Lung (tissue), 12 donors: Measurements from ENCODE around the gene MAGI2. TPM values are rescaled to one million over a fixed set of nuclear protein-coding genes. Genes with fewer than 3 reads are reported as not detected.

Source experiments
- ATAC-seq: fragments of 200-7000 bp; cut with Tn5 transposase; one replicate; pipeline ENCODE4 v1.9.1; 2020; ENCODE audit warnings: moderate number of reproducible peaks; ENCODE audit not compliant: insufficient read depth, low FRiP score
- DNase-seq, 3 donors: peaks; one replicate each; pipeline ENCODE4 v3.0.0-alpha.2; 2013 to 2017
- H3K27ac ChIP-seq, 2 donors: one replicate each; pipeline ENCODE4 v1.5.1; 2013; ENCODE audit warnings: mild to moderate bottlenecking in 2 of 2, moderate library complexity in 2 of 2, control low read depth in 1 of 2, inconsistent platforms in 1 of 2, low read depth in 1 of 2, low read length in 1 of 2
- H3K27me3 ChIP-seq, 3 donors: one replicate each; pipeline ENCODE4 v1.5.1; 2013; ENCODE audit warnings: low read length in 2 of 3; ENCODE audit not compliant: control insufficient read depth in 3 of 3, insufficient read depth in 3 of 3
- H3K36me3 ChIP-seq, 4 donors: one replicate each; pipeline ENCODE4 v1.5.1; 2013; ENCODE audit warnings: low read length in 4 of 4, mild to moderate bottlenecking in 1 of 4, moderate library complexity in 1 of 4; ENCODE audit not compliant: control insufficient read depth in 4 of 4, insufficient read depth in 4 of 4
- H3K4me1 ChIP-seq, 5 donors: one replicate each; pipeline ENCODE4 v1.5.1; 2013; ENCODE audit warnings: low read length in 5 of 5, mild to moderate bottlenecking in 2 of 5, moderate library complexity in 1 of 5; ENCODE audit not compliant: control insufficient read depth in 5 of 5, insufficient read depth in 5 of 5
- H3K4me3 ChIP-seq: one replicate; pipeline ENCODE4 v1.5.1; 2013; ENCODE audit warnings: mild to moderate bottlenecking, control low read depth, moderate library complexity
- H3K9ac ChIP-seq, 2 donors: one replicate each; pipeline ENCODE4 v1.5.1; 2013; ENCODE audit warnings: low read length in 2 of 2, control low read depth in 1 of 2; ENCODE audit not compliant: insufficient read depth in 1 of 2
- H3K9me3 ChIP-seq, 4 donors: one replicate each; pipeline ENCODE4 v1.5.1; 2013; ENCODE audit warnings: low read length in 3 of 4, mild to moderate bottlenecking in 1 of 4, moderate library complexity in 1 of 4; ENCODE audit not compliant: control insufficient read depth in 4 of 4, insufficient read depth in 3 of 4
- WGBS, 2 donors: extraction: QIAGEN DNeasy Blood & Tissue Kit; methylation state at CpG; one replicate each; pipeline ENCODE4 v1.1.7; 2013; 5-methylcytosine and 5-hydroxymethylcytosine counted together
- polyA plus RNA-seq, 2 donors: library from polyadenylated mRNA; stranded (reverse); fragments of 200-250 nt; gene quantifications; one replicate each; pipeline ENCODE4 v1.2.1, GENCODE V29; 2013
- total RNA-seq, 2 donors: library from RNA; depleted of rRNA in 1 of 2; stranded (reverse); fragments of >200 nt in 1 of 2; gene quantifications; one replicate each; pipeline ENCODE4 v1.2.1, GENCODE V29; 2014 to 2021
- TF ChIP-seq, protein P1 (sequence below): IDR thresholded peaks from 2 replicates; pipeline ENCODE4 v1.5.1; 2012; ENCODE audit warnings: mild to moderate bottlenecking; ENCODE audit errors: control extremely low read depth, extremely low read depth
- donor health status: control.
- donor health status: control.
- donor health status: Bipolar disorder and iron deficiency.
- donor health status: healthy.
- donor health status: DM: yes; HTN: yes; CAD: no.

Gene MAGI2
- total and polyA plus RNA-seq, 4 donors, result 0.94 to 18.0 (median 5.3) TPM

DNA sequence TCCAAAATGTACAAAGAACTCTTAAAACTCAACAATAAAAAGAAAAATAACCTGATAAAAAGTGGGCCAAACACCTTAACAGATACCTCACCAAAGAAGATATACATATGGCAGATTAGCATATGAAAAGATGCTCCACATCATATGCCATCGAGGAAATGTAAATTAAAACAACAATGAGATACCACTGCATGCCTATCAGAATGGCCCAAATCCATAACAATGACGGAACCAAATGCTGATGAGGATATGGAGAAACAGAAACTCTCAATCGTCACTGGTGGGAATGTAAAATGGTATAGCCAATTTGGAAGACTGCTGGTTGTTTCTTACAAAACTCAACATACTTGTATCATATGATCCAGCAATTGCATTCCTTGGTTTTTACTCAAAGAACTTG, 1335.0 kb downstream of the MAGI2 start:
- ATAC-seq, result no peak

DNA sequence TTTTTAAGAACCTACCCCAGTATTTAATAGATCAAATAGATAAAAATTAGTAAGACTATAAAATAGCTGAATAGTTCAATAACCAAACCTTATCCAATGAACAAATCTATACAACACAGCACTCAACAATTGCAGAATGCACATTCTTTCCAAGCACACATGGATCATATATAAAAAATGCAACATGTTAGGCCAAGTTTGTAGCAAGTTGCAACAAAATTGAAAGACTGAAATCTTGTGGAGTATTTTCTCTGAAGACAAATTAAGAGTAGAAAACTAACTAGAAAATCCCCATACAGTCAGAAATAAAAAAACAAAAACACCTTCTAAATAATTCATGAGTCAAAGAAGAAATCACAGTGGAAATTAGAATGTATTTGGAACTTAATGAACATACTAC, 1337.6 kb downstream of the MAGI2 start:
- no peak overlapping the region for H3K4me3 ChIP-seq
- TF ChIP-seq, protein P1, sequence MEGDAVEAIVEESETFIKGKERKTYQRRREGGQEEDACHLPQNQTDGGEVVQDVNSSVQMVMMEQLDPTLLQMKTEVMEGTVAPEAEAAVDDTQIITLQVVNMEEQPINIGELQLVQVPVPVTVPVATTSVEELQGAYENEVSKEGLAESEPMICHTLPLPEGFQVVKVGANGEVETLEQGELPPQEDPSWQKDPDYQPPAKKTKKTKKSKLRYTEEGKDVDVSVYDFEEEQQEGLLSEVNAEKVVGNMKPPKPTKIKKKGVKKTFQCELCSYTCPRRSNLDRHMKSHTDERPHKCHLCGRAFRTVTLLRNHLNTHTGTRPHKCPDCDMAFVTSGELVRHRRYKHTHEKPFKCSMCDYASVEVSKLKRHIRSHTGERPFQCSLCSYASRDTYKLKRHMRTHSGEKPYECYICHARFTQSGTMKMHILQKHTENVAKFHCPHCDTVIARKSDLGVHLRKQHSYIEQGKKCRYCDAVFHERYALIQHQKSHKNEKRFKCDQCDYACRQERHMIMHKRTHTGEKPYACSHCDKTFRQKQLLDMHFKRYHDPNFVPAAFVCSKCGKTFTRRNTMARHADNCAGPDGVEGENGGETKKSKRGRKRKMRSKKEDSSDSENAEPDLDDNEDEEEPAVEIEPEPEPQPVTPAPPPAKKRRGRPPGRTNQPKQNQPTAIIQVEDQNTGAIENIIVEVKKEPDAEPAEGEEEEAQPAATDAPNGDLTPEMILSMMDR, result no peak
- ATAC-seq (no peak), DNase-seq (no peak)
- H3K27ac ChIP-seq, result no peak overlapping the region
- H3K4me1 ChIP-seq, result no peaks in the 10 kb centered on the region
- H3K9ac ChIP-seq, result no peak overlapping the region
- peaks cover 0 to 4% (median 0%) of the 10 kb centered on the region in 4 donors for H3K9me3 ChIP-seq
- H3K27me3 ChIP-seq, result no peaks in the 10 kb centered on the region
- H3K36me3 ChIP-seq, result no peaks in the 10 kb centered on the region

More for the DNA sequence above, 1335.0 kb downstream of the MAGI2 start:
- Histone ChIP-seq H3K27ac (no peak overlapping the region), H3K4me3 (no peak overlapping the region), H3K36me3 (no peaks in the 10 kb centered on the region), H3K9ac (no peak overlapping the region), H3K4me1 (no peaks in the 10 kb centered on the region), H3K9me3 (peaks cover 0 to 4% (median 0%) of the 10 kb centered on the region in 4 donors), H3K27me3 (no peaks in the 10 kb centered on the region)
- DNase-seq, result no peak
- 57 to 62% methylated on average over 3 of the region's 3 CpGs for WGBS, 2 donors
- TF ChIP-seq, protein P1, result no peak

DNA sequence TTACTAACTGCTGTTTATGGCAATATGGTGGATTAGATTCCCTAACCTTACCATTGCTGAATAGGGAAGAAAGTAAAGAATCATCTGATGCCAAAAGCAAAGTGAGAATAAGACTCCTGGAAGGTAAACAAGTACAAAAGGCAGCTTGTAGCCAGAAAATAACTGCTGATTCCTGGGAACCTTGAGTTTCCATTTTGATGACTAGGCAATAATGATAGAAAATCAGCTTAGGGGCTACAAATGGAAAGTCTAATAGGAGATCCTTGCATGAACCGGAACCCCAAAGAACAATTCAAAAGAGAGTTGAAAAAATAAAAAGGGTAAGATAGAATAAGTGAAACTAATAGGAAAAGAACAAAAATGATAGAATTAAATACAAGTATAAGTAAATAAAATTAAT, 1338.5 kb downstream of the MAGI2 start:
- Histone ChIP-seq H3K27me3 (no peaks in the 10 kb centered on the region), H3K9ac (no peak overlapping the region), H3K9me3 (peaks cover 0 to 4% (median 0%) of the 10 kb centered on the region in 4 donors), H3K27ac (no peak overlapping the region), H3K4me1 (no peaks in the 10 kb centered on the region), H3K4me3 (no peak overlapping the region), H3K36me3 (no peaks in the 10 kb centered on the region)
- DNase-seq, result no peak
- TF ChIP-seq, protein P1, result no peak
- ATAC-seq, result no peak
- WGBS, 2 donors, result 93 to 96% methylated on average over 1 of the region's 1 CpG

DNA sequence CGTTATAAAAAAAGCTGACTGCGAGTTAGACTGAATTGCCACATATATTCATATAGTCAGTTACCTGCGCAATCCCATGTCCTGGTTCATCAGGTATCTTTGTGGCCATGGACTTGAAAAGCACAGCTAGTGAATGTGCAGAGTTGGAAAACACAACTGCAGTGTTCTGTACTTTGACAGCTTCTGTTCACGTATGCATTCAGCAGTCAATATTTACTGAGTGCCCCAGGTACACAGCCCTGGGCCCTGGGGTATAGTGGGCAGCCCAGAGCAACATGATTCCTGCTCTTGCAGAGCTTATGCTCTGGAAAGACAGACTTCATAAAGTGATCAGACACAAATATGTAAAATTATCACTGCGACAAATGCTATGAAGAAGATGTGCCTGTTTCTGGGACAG, 1341.0 kb downstream of the MAGI2 start:
- Histone ChIP-seq H3K4me1 (no peaks in the 10 kb centered on the region), H3K9me3 (peaks cover 0 to 4% (median 0%) of the 10 kb centered on the region in 4 donors), H3K4me3 (no peak overlapping the region), H3K27ac (no peak overlapping the region), H3K9ac (no peak overlapping the region), H3K27me3 (no peaks in the 10 kb centered on the region), H3K36me3 (no peaks in the 10 kb centered on the region)
- DNase-seq, result no peak
- WGBS, 2 donors, result 93 to 94% methylated on average over 5 of the region's 5 CpGs
- TF ChIP-seq, protein P1, result no peak
- no peak for ATAC-seq
